Measurements from ENCODE around the gene BCAS3. TPM values are rescaled to one million over a fixed set of nuclear protein-coding genes. Genes with fewer than 3 reads are reported as not detected.

The BCAS3 gene
- total and polyA plus RNA-seq, 11 donors, result 4.5 to 23.5 (median 17.9) TPM

GRCh38 chr17:60900688-60901087 lies 223.0 kb downstream of the BCAS3 start:
- intact Hi-C loops (cut with DNase I), result no loop called here

DNA sequence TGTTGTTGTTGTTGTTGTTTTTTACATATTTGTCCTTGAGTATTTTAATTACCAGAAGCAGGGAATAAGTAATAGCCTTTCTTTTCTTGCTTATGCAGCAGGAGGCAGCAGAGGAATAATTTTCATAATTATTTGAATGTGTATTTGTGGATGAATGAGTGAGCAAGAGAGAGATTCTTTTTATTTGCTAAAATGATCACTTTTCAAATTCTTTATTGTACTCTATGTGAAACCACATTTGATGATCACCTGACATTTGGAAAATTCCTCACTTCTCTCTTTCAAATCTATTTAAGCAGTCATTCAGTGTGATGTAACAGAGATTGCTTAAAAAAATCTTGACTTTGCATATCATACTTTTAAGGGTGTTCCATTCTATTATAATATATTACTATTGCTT lies 223.6 kb downstream of the BCAS3 start:
- TF ChIP-seq CTCF (IDR thresholded peaks at IDR 0.05) (peak in 4 of 12 donors; percentile 9 to 36 (median 27)), POLR2A (IDR thresholded peaks at IDR 0.05) (no peak)
- Histone ChIP-seq H3K4me3 (no peak overlapping the region), H3K27ac (no peak overlapping the region), H3K4me1 (no peaks in the 10 kb centered on the region), H3K9me3 (peaks cover 0 to 20% (median 11%) of the 10 kb centered on the region in 12 donors), H3K36me3 (peaks cover 0 to 8% (median 0%) of the 10 kb centered on the region in 9 donors), H3K27me3 (no peaks in the 10 kb centered on the region)
- ATAC-seq (no peak), DNase-seq (no peak)
- intact Hi-C loops (cut with DNase I), result no loop called here

More at GRCh38 chr17:60900688-60901087, 223.0 kb downstream of the BCAS3 start:
- H3K36me3 ChIP-seq, result peaks cover 0 to 8% (median 0%) of the 10 kb centered on the region in 9 donors
- no peak for TF ChIP-seq POLR2A (IDR thresholded peaks at IDR 0.05)
- no peak overlapping the region for H3K4me3 ChIP-seq
- H3K27ac ChIP-seq, result no peak overlapping the region
- DNase-seq (no peak), ATAC-seq (no peak)
- H3K4me1 ChIP-seq, result no peaks in the 10 kb centered on the region
- no peaks in the 10 kb centered on the region for H3K27me3 ChIP-seq
- WGBS, 4 donors, result 85 to 91% (median 89%) methylated on average over 3 of the region's 3 CpGs
- peaks cover 0 to 25% (median 13%) of the 10 kb centered on the region in 12 donors for H3K9me3 ChIP-seq

GRCh38 chr17:60901806-60902205 lies 224.2 kb downstream of the BCAS3 start:
- Histone ChIP-seq H3K4me3 (no peak overlapping the region), H3K4me1 (no peaks in the 10 kb centered on the region), H3K36me3 (peaks cover 0 to 8% (median 0%) of the 10 kb centered on the region in 9 donors), H3K27me3 (no peaks in the 10 kb centered on the region), H3K9me3 (peaks cover 0 to 14% (median 8%) of the 10 kb centered on the region in 12 donors), H3K27ac (peak overlapping the region in 2 of 12 donors; percentile 41 to 53)
- 76 to 89% (median 81%) methylated on average over 2 of the region's 2 CpGs for whole genome bisulfite sequencing, 4 donors
- ATAC-seq, result no peak
- TF ChIP-seq CTCF (IDR thresholded peaks at IDR 0.05) (no peak), POLR2A (IDR thresholded peaks at IDR 0.05) (no peak)
- intact Hi-C loops (cut with DNase I), result no loop called here
- no peak for DNase-seq

DNA sequence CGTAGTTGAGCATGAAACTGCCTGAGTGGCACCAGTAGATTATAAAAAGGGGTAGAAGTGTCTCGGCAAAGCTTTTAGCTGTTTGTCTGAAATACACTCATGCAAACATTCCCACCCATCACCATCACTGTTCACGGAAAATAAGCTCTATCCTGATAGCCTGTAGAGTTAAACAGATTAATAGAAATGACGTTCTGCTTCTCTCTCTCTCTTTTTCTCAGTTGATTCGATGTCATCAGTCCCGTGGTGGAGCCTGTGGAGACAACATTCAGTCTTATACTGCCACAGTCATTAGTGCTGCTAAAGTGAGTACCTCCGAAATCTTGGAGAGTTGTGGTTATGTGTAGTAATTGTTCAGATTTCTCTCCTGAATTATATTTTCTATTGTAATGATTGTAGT lies 224.7 kb downstream of the BCAS3 start:
- ATAC-seq, result no peak
- intact Hi-C loops (cut with DNase I), result no loop called here
- Histone ChIP-seq H3K4me3 (no peak overlapping the region), H3K27ac (peak overlapping the region in 3 of 12 donors; percentile 5 to 53 (median 41)), H3K9me3 (peaks cover 0 to 8% (median 2%) of the 10 kb centered on the region in 12 donors), H3K27me3 (no peaks in the 10 kb centered on the region), H3K36me3 (peaks cover 0 to 8% (median 0%) of the 10 kb centered on the region in 9 donors), H3K4me1 (no peaks in the 10 kb centered on the region)
- TF ChIP-seq POLR2A (IDR thresholded peaks at IDR 0.05), result no peak
- no peak for TF ChIP-seq CTCF (IDR thresholded peaks at IDR 0.05)
- 70 to 81% (median 74%) methylated on average over 7 of the region's 7 CpGs for WGBS, 4 donors
- no peak for DNase-seq

DNA sequence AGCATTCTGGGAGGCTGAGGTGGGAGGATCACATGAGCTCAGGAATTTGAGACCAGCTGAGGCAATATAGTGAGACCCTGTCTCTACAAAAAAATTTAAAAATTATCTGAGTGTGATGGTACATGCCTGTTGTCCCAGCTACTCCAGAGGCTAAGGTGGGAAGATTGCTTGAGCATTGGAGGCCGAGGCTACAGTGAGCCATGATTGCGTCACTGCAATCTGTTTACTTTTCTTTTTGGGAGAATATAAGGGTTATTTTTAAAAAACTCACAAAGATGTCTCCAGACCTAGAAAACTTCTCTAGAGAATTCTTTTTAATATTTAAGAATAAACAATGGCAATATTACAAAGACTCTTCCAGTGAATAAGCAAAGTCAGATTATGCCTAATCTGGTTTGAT lies 226.9 kb downstream of the BCAS3 start:
- Histone ChIP-seq H3K27ac (no peak overlapping the region), H3K4me3 (no peak overlapping the region), H3K9me3 (no peaks in the 10 kb centered on the region), H3K36me3 (peaks cover 0 to 8% (median 0%) of the 10 kb centered on the region in 9 donors), H3K4me1 (no peaks in the 10 kb centered on the region), H3K27me3 (no peaks in the 10 kb centered on the region)
- no peak for TF ChIP-seq CTCF (IDR thresholded peaks at IDR 0.05)
- TF ChIP-seq POLR2A (IDR thresholded peaks at IDR 0.05), result no peak
- intact Hi-C loops (cut with DNase I), result no loop called here
- no peak for DNase-seq
- no peak for ATAC-seq
- WGBS, 4 donors, result 92 to 99% (median 97%) methylated on average over 2 of the region's 2 CpGs

Data from heart left ventricle (tissue), 16 donors.